SK-N-SH treated with all-trans-retinoic acid at 6 μM for 48 hours (cell line): ENCODE results near the gene RALGAPB.

Source experiments
- ATAC-seq: fragments of 200-7000 bp; cut with Tn5 transposase; 3 replicates; pipeline ENCODE4 v1.9.1; 2020; ENCODE audit warnings: mild to moderate bottlenecking, moderate library complexity
- ARNTL ChIP-seq: fragments of 450-650 bp; formaldehyde crosslinking; IDR thresholded peaks from 2 replicates; pipeline ENCODE4 v1.5.0; 2020; ENCODE audit warnings: low read depth, mild to moderate bottlenecking, moderate library complexity, borderline replicate concordance
- BACH2 ChIP-seq: fragments of 250-450 bp; sonication (Bioruptor Pico); IDR thresholded peaks from 2 replicates; pipeline ENCODE4 v1.9.0; 2021; ENCODE audit warnings: mild to moderate bottlenecking, borderline replicate concordance
- CSDC2 ChIP-seq: fragments of 250-450 bp; sonication (Bioruptor Pico); IDR thresholded peaks from 2 replicates; pipeline ENCODE4 v1.5.0; 2020; ENCODE audit warnings: mild to moderate bottlenecking, moderate library complexity
- CSRNP3 ChIP-seq: fragments of 250-450 bp; sonication (Bioruptor Pico); IDR thresholded peaks from 2 replicates; pipeline ENCODE4 v1.5.1; 2021; ENCODE audit warnings: mild to moderate bottlenecking, moderate library complexity
- ESRRG ChIP-seq: fragments of 250-450 bp; sonication (Bioruptor Pico); IDR thresholded peaks from 2 replicates; pipeline ENCODE4 v1.6.1; 2021; ENCODE audit warnings: mild to moderate bottlenecking
- GLIS3 ChIP-seq: fragments of 250-450 bp; sonication (Bioruptor Pico); IDR thresholded peaks from 2 replicates; pipeline ENCODE4 v1.5.0; 2020; ENCODE audit warnings: mild to moderate bottlenecking, moderate library complexity
- ISL1 ChIP-seq: fragments of 250-450 bp; sonication (Bioruptor Pico); IDR thresholded peaks from 2 replicates; pipeline ENCODE4 v2.1.2; 2022; ENCODE audit warnings: mild to moderate bottlenecking, moderate library complexity
- OSR1 ChIP-seq: fragments of 250-450 bp; sonication (Bioruptor Pico); IDR thresholded peaks from 2 replicates; pipeline ENCODE4 v1.8.0; 2022; ENCODE audit warnings: moderate library complexity, mild to moderate bottlenecking, inconsistent platforms
- PATZ1 ChIP-seq: fragments of 250-450 bp; sonication (Bioruptor Pico); IDR thresholded peaks from 2 replicates; pipeline ENCODE4 v1.8.0; 2020; ENCODE audit warnings: mild to moderate bottlenecking, moderate library complexity, borderline replicate concordance
- PPARA ChIP-seq: fragments of 250-450 bp; sonication (Bioruptor Pico); IDR thresholded peaks from 2 replicates; pipeline ENCODE4 v1.5.0; 2020; ENCODE audit warnings: mild to moderate bottlenecking, borderline replicate concordance
- RARB ChIP-seq: fragments of 250-450 bp; sonication (Bioruptor Pico); IDR thresholded peaks from 2 replicates; pipeline ENCODE4 v1.8.0; 2021; ENCODE audit warnings: mild to moderate bottlenecking, moderate library complexity
- SNAI2 ChIP-seq: fragments of 250-450 bp; sonication (Bioruptor Pico); IDR thresholded peaks from 2 replicates; pipeline ENCODE4 v1.5.0; 2020; ENCODE audit warnings: mild to moderate bottlenecking, moderate library complexity
- TCF4 ChIP-seq: fragments of 250-450 bp; sonication (Bioruptor Pico); IDR thresholded peaks from 2 replicates; pipeline ENCODE4 v1.8.0; 2021; ENCODE audit warnings: mild to moderate bottlenecking, moderate library complexity, borderline replicate concordance
- TOX ChIP-seq: fragments of 250-450 bp; sonication (Bioruptor Pico); IDR thresholded peaks from 2 replicates; pipeline ENCODE4 v1.8.0; 2021; ENCODE audit warnings: mild to moderate bottlenecking, moderate library complexity, borderline replicate concordance
- TSHZ2 ChIP-seq: fragments of 250-450 bp; sonication (Bioruptor Pico); IDR thresholded peaks from 2 replicates; pipeline ENCODE4 v1.5.0; 2020; ENCODE audit warnings: mild to moderate bottlenecking, moderate library complexity
- ZC3H10 ChIP-seq: fragments of 250-450 bp; sonication (Bioruptor Pico); IDR thresholded peaks from 2 replicates; pipeline ENCODE4 v1.5.1; 2021; ENCODE audit warnings: mild to moderate bottlenecking, moderate library complexity
- ZFP3 ChIP-seq: fragments of 250-450 bp; sonication (Bioruptor Pico); IDR thresholded peaks from 2 replicates; pipeline ENCODE4 v1.5.0; 2020; ENCODE audit warnings: mild to moderate bottlenecking, moderate library complexity
- ZFP30 ChIP-seq: fragments of 450-650 bp; formaldehyde crosslinking; IDR thresholded peaks from 2 replicates; pipeline ENCODE4 v1.5.0; 2022; ENCODE audit warnings: mild to moderate bottlenecking, moderate library complexity
- ZNF565 ChIP-seq: fragments of 450-650 bp; formaldehyde crosslinking; conservative IDR thresholded peaks from 2 replicates; pipeline ENCODE4 v1.5.0; 2020; ENCODE audit warnings: low read depth, mild to moderate bottlenecking, moderate library complexity
- ZNF8 ChIP-seq: fragments of 450-650 bp; formaldehyde crosslinking; IDR thresholded peaks from 2 replicates; pipeline ENCODE4 v1.5.0; 2020; ENCODE audit warnings: mild to moderate bottlenecking, moderate library complexity
- TF ChIP-seq, protein P1 (sequence below): fragments of 250-450 bp; sonication (Bioruptor Pico); IDR thresholded peaks from 2 replicates; pipeline ENCODE4 v1.8.0; 2021; ENCODE audit warnings: low read depth, mild to moderate bottlenecking, moderate library complexity, borderline replicate concordance
- TF ChIP-seq, protein P2 (sequence below): fragments of 250-450 bp; sonication (Bioruptor Pico); IDR thresholded peaks from 2 replicates; pipeline ENCODE4 v1.5.1; 2020; ENCODE audit warnings: low read depth, mild to moderate bottlenecking, moderate library complexity

RALGAPB gene

GRCh38 chr20:38586181-38586525 is 113.5 kb downstream of the RALGAPB start:
- ATAC-seq = no peak

DNA sequence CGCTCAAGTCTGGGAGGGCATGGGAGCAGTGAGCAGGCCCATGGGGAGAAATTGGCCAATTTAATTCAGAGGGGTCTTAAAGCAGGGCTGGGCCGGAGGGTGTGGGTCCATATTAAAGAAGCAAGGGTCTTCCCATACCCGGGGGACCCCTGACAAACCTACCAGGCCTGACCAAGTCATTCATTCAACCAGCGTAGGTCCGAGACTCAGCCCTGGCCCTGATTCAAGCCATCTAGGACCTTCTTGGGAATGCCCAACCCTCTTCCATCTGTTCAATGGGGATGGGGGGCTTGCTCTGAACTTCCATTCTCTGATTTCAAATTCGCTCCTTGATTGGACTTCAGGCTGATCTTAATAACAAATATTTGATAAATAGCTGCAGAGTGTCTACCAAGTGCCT is 115.7 kb downstream of the RALGAPB start:
- ATAC-seq = no peak
- no peak for TF ChIP-seq SNAI2
- no peak for TF ChIP-seq ZFP30
- no peak for TF ChIP-seq RARB (CRISPR knock-in tag)
- TF ChIP-seq CSDC2 (CRISPR knock-in tag) = no peak
- TF ChIP-seq ZNF565 = no peak
- TF ChIP-seq ZC3H10 (CRISPR knock-in tag) = no peak
- no peak for TF ChIP-seq CSRNP3 (CRISPR knock-in tag)
- TF ChIP-seq ARNTL (CRISPR knock-in tag) = no peak
- no peak for TF ChIP-seq OSR1 (CRISPR knock-in tag)
- no peak for TF ChIP-seq ZNF8
- no peak for TF ChIP-seq ISL1 (CRISPR knock-in tag)
- TF ChIP-seq PPARA (CRISPR knock-in tag) = no peak
- TF ChIP-seq ESRRG (CRISPR knock-in tag) = no peak
- no peak for TF ChIP-seq GLIS3 (CRISPR knock-in tag)
- TF ChIP-seq TOX (CRISPR knock-in tag) = no peak
- TF ChIP-seq ZFP3 = no peak
- no peak for TF ChIP-seq PATZ1 (CRISPR knock-in tag)
- TF ChIP-seq TSHZ2 (CRISPR knock-in tag) = no peak
- TF ChIP-seq, protein P1, sequence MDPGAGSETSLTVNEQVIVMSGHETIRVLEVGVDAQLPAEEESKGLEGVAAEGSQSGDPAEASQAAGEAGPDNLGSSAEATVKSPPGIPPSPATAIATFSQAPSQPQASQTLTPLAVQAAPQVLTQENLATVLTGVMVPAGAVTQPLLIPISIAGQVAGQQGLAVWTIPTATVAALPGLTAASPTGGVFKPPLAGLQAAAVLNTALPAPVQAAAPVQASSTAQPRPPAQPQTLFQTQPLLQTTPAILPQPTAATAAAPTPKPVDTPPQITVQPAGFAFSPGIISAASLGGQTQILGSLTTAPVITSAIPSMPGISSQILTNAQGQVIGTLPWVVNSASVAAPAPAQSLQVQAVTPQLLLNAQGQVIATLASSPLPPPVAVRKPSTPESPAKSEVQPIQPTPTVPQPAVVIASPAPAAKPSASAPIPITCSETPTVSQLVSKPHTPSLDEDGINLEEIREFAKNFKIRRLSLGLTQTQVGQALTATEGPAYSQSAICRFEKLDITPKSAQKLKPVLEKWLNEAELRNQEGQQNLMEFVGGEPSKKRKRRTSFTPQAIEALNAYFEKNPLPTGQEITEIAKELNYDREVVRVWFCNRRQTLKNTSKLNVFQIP (CRISPR knock-in tag) = no peak

More at GRCh38 chr20:38586181-38586525, 113.5 kb downstream of the RALGAPB start:
- TF ChIP-seq OSR1 (CRISPR knock-in tag) (no peak), ISL1 (CRISPR knock-in tag) (no peak), ZNF565 (no peak), TCF4 (CRISPR knock-in tag) (no peak), RARB (CRISPR knock-in tag) (no peak), CSRNP3 (CRISPR knock-in tag) (no peak), BACH2 (CRISPR knock-in tag) (no peak), ESRRG (CRISPR knock-in tag) (no peak), ARNTL (CRISPR knock-in tag) (no peak), ZC3H10 (CRISPR knock-in tag) (no peak)
- TF ChIP-seq, protein P2, sequence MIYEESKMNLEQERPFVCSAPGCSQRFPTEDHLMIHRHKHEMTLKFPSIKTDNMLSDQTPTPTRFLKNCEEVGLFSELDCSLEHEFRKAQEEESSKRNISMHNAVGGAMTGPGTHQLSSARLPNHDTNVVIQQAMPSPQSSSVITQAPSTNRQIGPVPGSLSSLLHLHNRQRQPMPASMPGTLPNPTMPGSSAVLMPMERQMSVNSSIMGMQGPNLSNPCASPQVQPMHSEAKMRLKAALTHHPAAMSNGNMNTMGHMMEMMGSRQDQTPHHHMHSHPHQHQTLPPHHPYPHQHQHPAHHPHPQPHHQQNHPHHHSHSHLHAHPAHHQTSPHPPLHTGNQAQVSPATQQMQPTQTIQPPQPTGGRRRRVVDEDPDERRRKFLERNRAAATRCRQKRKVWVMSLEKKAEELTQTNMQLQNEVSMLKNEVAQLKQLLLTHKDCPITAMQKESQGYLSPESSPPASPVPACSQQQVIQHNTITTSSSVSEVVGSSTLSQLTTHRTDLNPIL (CRISPR knock-in tag) = no peak
